ENCODE data around the gene MGAM2. TPM values are rescaled to one million over a fixed set of nuclear protein-coding genes. Genes with fewer than 3 reads are reported as not detected.

The MGAM2 gene
- total and polyA plus RNA-seq, 2 of the 4 experiments (the other 2 are of a cell fraction), result not detected

DNA sequence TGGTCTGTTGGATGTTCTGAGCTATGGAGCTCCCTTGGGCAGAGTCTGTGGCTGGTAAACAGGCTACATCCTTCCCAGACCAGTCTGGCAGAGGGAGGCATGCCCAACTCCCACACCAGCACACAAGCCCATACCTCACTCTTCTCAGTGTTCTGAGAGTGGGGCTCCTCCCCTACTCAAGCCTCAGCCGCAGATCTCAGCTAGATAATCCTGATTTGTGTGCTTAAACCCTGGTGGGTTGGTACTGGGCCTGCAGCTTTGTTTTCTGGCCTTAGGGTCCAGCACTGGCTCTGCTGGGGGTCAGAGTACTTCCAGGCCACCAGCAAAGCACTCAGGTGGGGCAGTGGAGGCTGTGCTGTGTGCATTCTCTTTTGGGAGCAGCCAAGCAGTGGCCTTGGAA lies 70.4 kb downstream of the MGAM2 start:
- Histone ChIP-seq H4K5ac (ENCODE audit: low read depth, low read length) (no peak overlapping the region), H2BK5ac (ENCODE audit: low read depth, low read length, poor library complexity, severe bottlenecking) (no peak overlapping the region), H3K79me1 (ENCODE audit: low read depth in 1 of 2, low read length in 2 of 2) (no peaks in the 10 kb centered on the region), H2AFZ (replicated peaks; ENCODE audit: low read length, poor library complexity) (no peak overlapping the region), H3K4me2 (ENCODE audit: low read depth, low read length) (no peak overlapping the region), H4K91ac (ENCODE audit: insufficient read depth, low read depth, low read length) (no peak overlapping the region), H3K23ac (ENCODE audit: low read depth, low read length) (no peak overlapping the region), H3K14ac (replicated peaks; ENCODE audit: low read depth, low read length) (no peak overlapping the region), H3K4ac (ENCODE audit: low read depth, low read length) (no peak overlapping the region), H2BK15ac (ENCODE audit: low read depth, low read length) (no peak overlapping the region), H2AK9ac (replicated peaks; ENCODE audit: low read depth, low read length, poor library complexity) (no peak overlapping the region), H3K18ac (ENCODE audit: low read depth, low read length) (no peak overlapping the region), H3K36me3 (ENCODE audit: control insufficient read depth, insufficient read depth, low read length) (no peaks in the 10 kb centered on the region), H3K27me3 (ENCODE audit: control insufficient read depth, insufficient read depth, low read length) (no peaks in the 10 kb centered on the region), H4K8ac (ENCODE audit: low read depth in 2 of 2, low read length in 2 of 2) (no peak overlapping the region), H2BK120ac (ENCODE audit: low read depth, low read length) (no peak overlapping the region), H3K56ac (ENCODE audit: extremely low read depth, insufficient read depth, low read length) (no peak overlapping the region), H3K9ac (ENCODE audit: low read depth, low read length) (no peak overlapping the region), H2AK5ac (ENCODE audit: low read depth, low read length) (no peak overlapping the region), H4K20me1 (ENCODE audit: insufficient read depth, low read length) (no peaks in the 10 kb centered on the region), H2BK20ac (ENCODE audit: low read depth, low read length) (no peak overlapping the region), H3K4me1 (ENCODE audit: control insufficient read depth, insufficient read depth, low read length) (no peaks in the 10 kb centered on the region), H3K4me3 (ENCODE audit: insufficient read depth, low read depth, low read length) (no peak overlapping the region), H3K27ac (ENCODE audit: insufficient read depth, low read length) (no peak overlapping the region), H3K9me3 (ENCODE audit: control insufficient read depth, insufficient read depth, low read length) (peaks cover 21% of the 10 kb centered on the region), H3K9me1 (ENCODE audit: insufficient read depth, low read length) (no peaks in the 10 kb centered on the region)
- in situ Hi-C loops (cut with MboI; ENCODE audit: low sequenced_read_pairs) (no loop called here), intact Hi-C loops (cut with micrococcal nuclease) (no loop called here), dilution Hi-C loops (cut with HindIII; ENCODE audit: low sequenced_read_pairs, unreplicated experiment) (no loop called here)
- no TSS peak for BruUV-seq (replicated peaks)
- POLR2A ChIA-PET (ENCODE audit: unreplicated experiment), result no interaction called here
- ATAC-seq (ENCODE audit: low read depth), result no peak
- WGBS, 2 experiments (ENCODE audit: extremely low coverage in 2 of 2, insufficient read length in 1 of 2), result no CpG with 5 or more reads among the region's 1 CpG
- CTCF ChIA-PET, result interaction anchor here (1.5 kb wide), 1 partner anchor 18 kb away, joined by 3 read pairs; no protein-coding TSS in a partner anchor
- TF ChIP-seq, protein P1, sequence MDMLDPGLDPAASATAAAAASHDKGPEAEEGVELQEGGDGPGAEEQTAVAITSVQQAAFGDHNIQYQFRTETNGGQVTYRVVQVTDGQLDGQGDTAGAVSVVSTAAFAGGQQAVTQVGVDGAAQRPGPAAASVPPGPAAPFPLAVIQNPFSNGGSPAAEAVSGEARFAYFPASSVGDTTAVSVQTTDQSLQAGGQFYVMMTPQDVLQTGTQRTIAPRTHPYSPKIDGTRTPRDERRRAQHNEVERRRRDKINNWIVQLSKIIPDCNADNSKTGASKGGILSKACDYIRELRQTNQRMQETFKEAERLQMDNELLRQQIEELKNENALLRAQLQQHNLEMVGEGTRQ (IDR thresholded peaks at IDR 0.05; ENCODE audit: low read depth, low read length), result no peak
- no peak for TF ChIP-seq RCOR1 (IDR thresholded peaks at IDR 0.05; ENCODE audit: insufficient replicate concordance, low read length)
- TF ChIP-seq MAFK (IDR thresholded peaks at IDR 0.05; ENCODE audit: low read depth, low read length), result no peak
- TF ChIP-seq, protein P2, sequence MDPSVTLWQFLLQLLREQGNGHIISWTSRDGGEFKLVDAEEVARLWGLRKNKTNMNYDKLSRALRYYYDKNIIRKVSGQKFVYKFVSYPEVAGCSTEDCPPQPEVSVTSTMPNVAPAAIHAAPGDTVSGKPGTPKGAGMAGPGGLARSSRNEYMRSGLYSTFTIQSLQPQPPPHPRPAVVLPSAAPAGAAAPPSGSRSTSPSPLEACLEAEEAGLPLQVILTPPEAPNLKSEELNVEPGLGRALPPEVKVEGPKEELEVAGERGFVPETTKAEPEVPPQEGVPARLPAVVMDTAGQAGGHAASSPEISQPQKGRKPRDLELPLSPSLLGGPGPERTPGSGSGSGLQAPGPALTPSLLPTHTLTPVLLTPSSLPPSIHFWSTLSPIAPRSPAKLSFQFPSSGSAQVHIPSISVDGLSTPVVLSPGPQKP (IDR thresholded peaks at IDR 0.05; ENCODE audit: borderline replicate concordance, low read depth, low read length), result no peak
- TF ChIP-seq MAZ (IDR thresholded peaks at IDR 0.05; ENCODE audit: borderline replicate concordance, low read depth, low read length), result no peak
- TF ChIP-seq, protein P3, sequence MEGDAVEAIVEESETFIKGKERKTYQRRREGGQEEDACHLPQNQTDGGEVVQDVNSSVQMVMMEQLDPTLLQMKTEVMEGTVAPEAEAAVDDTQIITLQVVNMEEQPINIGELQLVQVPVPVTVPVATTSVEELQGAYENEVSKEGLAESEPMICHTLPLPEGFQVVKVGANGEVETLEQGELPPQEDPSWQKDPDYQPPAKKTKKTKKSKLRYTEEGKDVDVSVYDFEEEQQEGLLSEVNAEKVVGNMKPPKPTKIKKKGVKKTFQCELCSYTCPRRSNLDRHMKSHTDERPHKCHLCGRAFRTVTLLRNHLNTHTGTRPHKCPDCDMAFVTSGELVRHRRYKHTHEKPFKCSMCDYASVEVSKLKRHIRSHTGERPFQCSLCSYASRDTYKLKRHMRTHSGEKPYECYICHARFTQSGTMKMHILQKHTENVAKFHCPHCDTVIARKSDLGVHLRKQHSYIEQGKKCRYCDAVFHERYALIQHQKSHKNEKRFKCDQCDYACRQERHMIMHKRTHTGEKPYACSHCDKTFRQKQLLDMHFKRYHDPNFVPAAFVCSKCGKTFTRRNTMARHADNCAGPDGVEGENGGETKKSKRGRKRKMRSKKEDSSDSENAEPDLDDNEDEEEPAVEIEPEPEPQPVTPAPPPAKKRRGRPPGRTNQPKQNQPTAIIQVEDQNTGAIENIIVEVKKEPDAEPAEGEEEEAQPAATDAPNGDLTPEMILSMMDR (conservative IDR thresholded peaks at IDR 0.05; ENCODE audit: low read depth, low read length), result no peak
- TF ChIP-seq RFX5 (IDR thresholded peaks at IDR 0.05; ENCODE audit: low read depth, low read length), result no peak
- no peak for TF ChIP-seq FOS (IDR thresholded peaks at IDR 0.05; ENCODE audit: low read depth, low read length)
- TF ChIP-seq CEBPB (IDR thresholded peaks at IDR 0.05; ENCODE audit: low read depth, low read length), result no peak
- TF ChIP-seq MXI1 (IDR thresholded peaks at IDR 0.05; ENCODE audit: borderline replicate concordance, low read depth, low read length), result no peak
- TF ChIP-seq NFE2L2 (IDR thresholded peaks at IDR 0.05; ENCODE audit: low read depth, low read length), result no peak
- no peak for DNase-seq

Measured in IMR-90 (cell line).